ENCODE measurements around the gene BAZ2B. TPM values are rescaled to one million over a fixed set of nuclear protein-coding genes. Genes with fewer than 3 reads are reported as not detected.

BAZ2B gene
- total RNA-seq: 60.8 and 83.6 TPM in 2 replicates

GRCh38 chr2:159616286-159616701 lies at the start of gene BAZ2B:
Gene BAZ2B (minus strand): TSS chr2:159616548. CDS start chr2:159478719, 137,829 bp downstream.

GRCh38 chr2:159285929-159286708 lies 330.2 kb downstream of the BAZ2B start, which contains the start of gene WDSUB1:
Gene WDSUB1 (minus strand): TSS chr2:159286703. CDS start chr2:159283069, 3,634 bp downstream.

Other genes starting within 250 kb of the BAZ2B start
- gene MARCHF7, start 96.0 kb upstream of the BAZ2B start, total RNA-seq: 118 and 164 TPM in 2 replicates
- under 0.01 and 0.50 TPM in 2 replicates for gene CD302, start 181.7 kb upstream of the BAZ2B start, total RNA-seq

Measured in nasal cavity respiratory epithelium epithelial cell of viscerocranial mucosa (primary cell).